ENCODE results near the gene METTL6.

The METTL6 gene

GRCh38 chr3:15361494-15362214 lies 65.7 kb downstream of the METTL6 start:
- no peak for DNase-seq

- DNase-seq, result no peak
These were observed 66.4 kb downstream of the METTL6 start for GRCh38 chr3:15360788-15361493.

All from cerebellar nuclear complex (tissue), 1 donor.